Activated CD4-positive, alpha-beta T cell treated with anti-CD3 and anti-CD28 coated beads, Interleukin-2, amount 10 ng/mL, durations not matched to agents 24 days and 14 days (primary cell): ENCODE data around the gene CCNJ. TPM values are rescaled to one million over a fixed set of nuclear protein-coding genes. Genes with fewer than 3 reads are reported as not detected.
"Not testable (repeated sequence)": the region's sequence is repeated elsewhere in the genome, so short reads cannot be mapped to it uniquely, and the experiment has no call there.

Experiments
- DNase-seq: peaks from one replicate; pipeline ENCODE4 v3.0.0; 2022
- H3K27ac Mint-ChIP-seq: one replicate; pipeline ENCODE4 v1.8.0; 2022; ENCODE audit warnings: mild to moderate bottlenecking, mixed read lengths
- H3K27me3 Mint-ChIP-seq: one replicate; pipeline ENCODE4 v1.8.0; 2022; ENCODE audit warnings: mixed read lengths
- H3K36me3 Mint-ChIP-seq: one replicate; pipeline ENCODE4 v1.8.0; 2022; ENCODE audit warnings: low read depth, mild to moderate bottlenecking, mixed read lengths
- H3K4me1 Mint-ChIP-seq: one replicate; pipeline ENCODE4 v1.8.0; 2021; ENCODE audit warnings: mixed read lengths
- H3K4me3 Mint-ChIP-seq: one replicate; pipeline ENCODE4 v1.8.0; 2022; ENCODE audit warnings: mild to moderate bottlenecking, moderate library complexity, mixed read lengths
- H3K9me3 Mint-ChIP-seq: one replicate; pipeline ENCODE4 v1.8.0; 2021; ENCODE audit warnings: mixed read lengths
- intact Hi-C: fragments of 100-400 bp; cut with micrococcal nuclease; formaldehyde crosslinking; loops from one replicate; pipeline ENCODE4 v1.15.1; 2023
- total RNA-seq: library from RNA; stranded (reverse); gene quantifications from 2 replicates; pipeline ENCODE4 v1.2.3, GENCODE V29; 2022

The CCNJ gene
- total RNA-seq, 1 donor from 2014 or later: 9.3 TPM

GRCh38 chr10:96043893-96044715 lies 721 bp downstream of the CCNJ start:
- Mint-ChIP-seq H3K27me3 (no peaks in the 10 kb centered on the region), H3K4me1 (peaks cover 42% of the 10 kb centered on the region), H3K9me3 (no peaks in the 10 kb centered on the region), H3K4me3 (peak overlapping the region; percentile 96), H3K36me3 (peaks cover 27% of the 10 kb centered on the region), H3K27ac (peak overlapping the region; percentile 90)
- peak; percentile 85 for DNase-seq
- intact Hi-C loops: loop anchor here (1.0 to 5.0 kb wide), 5 partner anchors 19 to 352 kb away; partner anchors contain the start of genes TCTN3 and ZNF518A

GRCh38 chr10:96044736-96045135 lies 1.4 kb downstream of the CCNJ start:
- no peaks in the 10 kb centered on the region for H3K27me3 Mint-ChIP-seq
- no peaks in the 10 kb centered on the region for H3K9me3 Mint-ChIP-seq
- peak overlapping the region; percentile 90 for H3K27ac Mint-ChIP-seq
- peaks cover 45% of the 10 kb centered on the region for H3K4me1 Mint-ChIP-seq
- H3K4me3 Mint-ChIP-seq: peak overlapping the region; percentile 96
- DNase-seq: no peak
- peaks cover 31% of the 10 kb centered on the region for H3K36me3 Mint-ChIP-seq
- intact Hi-C loops: loop anchor here (1.0 to 5.0 kb wide), 3 partner anchors 28 to 352 kb away; partner anchors contain the start of genes TCTN3 and ZNF518A

DNA sequence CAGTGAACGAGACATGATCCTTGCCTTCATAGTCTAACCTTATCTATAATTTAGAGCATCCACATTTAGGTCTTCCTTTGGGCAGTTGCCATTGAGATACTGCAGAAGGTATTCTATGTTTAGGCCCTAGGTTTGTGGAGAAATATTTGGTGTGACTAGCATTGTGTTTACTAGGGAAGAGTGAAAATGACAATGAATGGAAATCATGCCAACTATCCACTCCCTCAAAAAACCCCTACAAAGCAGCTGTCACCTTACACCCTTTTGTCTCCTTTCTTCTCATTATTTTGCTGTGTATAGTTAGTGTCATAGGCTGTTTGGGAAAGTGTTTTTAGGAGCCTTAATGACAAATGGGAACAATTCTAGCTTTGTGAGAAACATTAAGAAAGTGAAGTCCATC lies 3.2 kb downstream of the CCNJ start:
- no peak for DNase-seq
- no peaks in the 10 kb centered on the region for H3K27me3 Mint-ChIP-seq
- H3K9me3 Mint-ChIP-seq: no peaks in the 10 kb centered on the region
- peaks cover 46% of the 10 kb centered on the region for H3K4me1 Mint-ChIP-seq
- intact Hi-C loops: no loop called here
- no peak overlapping the region for H3K27ac Mint-ChIP-seq
- peaks cover 38% of the 10 kb centered on the region for H3K36me3 Mint-ChIP-seq
- no peak overlapping the region for H3K4me3 Mint-ChIP-seq

GRCh38 chr10:96047004-96047649 lies 3.7 kb downstream of the CCNJ start:
- no peak for DNase-seq
- no peak overlapping the region for H3K27ac Mint-ChIP-seq
- H3K9me3 Mint-ChIP-seq: no peaks in the 10 kb centered on the region
- peaks cover 51% of the 10 kb centered on the region for H3K4me1 Mint-ChIP-seq
- no peaks in the 10 kb centered on the region for H3K27me3 Mint-ChIP-seq
- H3K36me3 Mint-ChIP-seq: peaks cover 43% of the 10 kb centered on the region
- no peak overlapping the region for H3K4me3 Mint-ChIP-seq
- intact Hi-C loops: loop anchor here (1.0 kb wide), 1 partner anchor 140 kb away; the partner anchor contains the start of gene CC2D2B

DNA sequence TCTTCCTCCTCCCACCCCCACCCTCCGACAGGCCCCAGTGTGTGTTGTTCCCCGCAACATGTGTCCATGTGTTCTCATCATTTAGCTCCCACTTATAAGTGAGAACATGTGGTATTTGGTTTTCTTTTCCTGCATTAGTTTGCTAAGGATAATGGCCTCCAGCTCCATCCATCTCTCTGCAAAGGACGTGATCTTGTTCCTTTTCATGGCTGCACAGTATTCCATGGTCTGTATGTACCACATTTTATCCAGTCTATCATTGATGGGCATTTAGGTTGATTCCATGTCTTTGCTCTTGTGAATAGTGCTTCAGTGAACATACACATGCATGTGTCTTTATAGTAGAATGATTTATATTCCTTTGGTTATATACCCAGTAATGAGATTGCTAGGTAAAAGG lies 4.5 kb downstream of the CCNJ start:
- H3K36me3 Mint-ChIP-seq: peaks cover 50% of the 10 kb centered on the region
- not testable (repeated sequence) for DNase-seq, H3K27me3 Mint-ChIP-seq, H3K27ac Mint-ChIP-seq, H3K9me3 Mint-ChIP-seq, H3K4me3 Mint-ChIP-seq
- intact Hi-C loops: loop anchor here (1.0 kb wide), 1 partner anchor 141 kb away; the partner anchor contains the start of gene CC2D2B
- peaks cover 47% of the 10 kb centered on the region for H3K4me1 Mint-ChIP-seq

DNA sequence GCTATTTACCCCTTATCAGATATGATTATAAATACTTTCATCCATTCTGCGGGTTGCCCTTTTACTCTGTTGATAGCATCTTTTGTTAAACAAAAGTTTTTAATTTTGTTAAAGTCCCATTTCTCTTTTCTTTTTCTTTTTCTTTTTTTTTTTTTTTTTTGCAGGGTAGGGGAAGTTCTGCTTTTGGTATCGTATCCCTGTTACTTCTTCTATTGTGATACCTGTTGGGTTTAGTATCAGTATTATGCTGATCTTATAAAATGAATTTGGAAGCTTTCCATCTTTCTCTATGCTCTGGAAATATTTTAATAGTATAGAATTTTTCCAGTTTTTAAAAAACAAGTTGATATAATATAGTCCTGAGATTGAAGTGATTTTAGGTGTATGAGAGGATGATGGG lies 6.0 kb downstream of the CCNJ start:
- no peak for DNase-seq
- no peak overlapping the region for H3K27ac Mint-ChIP-seq
- H3K36me3 Mint-ChIP-seq: peaks cover 57% of the 10 kb centered on the region
- H3K4me1 Mint-ChIP-seq: peaks cover 52% of the 10 kb centered on the region
- H3K4me3 Mint-ChIP-seq: no peak overlapping the region
- no peaks in the 10 kb centered on the region for H3K9me3 Mint-ChIP-seq
- intact Hi-C loops: no loop called here
- H3K27me3 Mint-ChIP-seq: no peaks in the 10 kb centered on the region

- DNase-seq: no peak
- no peaks in the 10 kb centered on the region for H3K9me3 Mint-ChIP-seq
- no peaks in the 10 kb centered on the region for H3K27me3 Mint-ChIP-seq
- peaks cover 22% of the 10 kb centered on the region for H3K4me1 Mint-ChIP-seq
- intact Hi-C loops: no loop called here
- H3K36me3 Mint-ChIP-seq: peaks cover 63% of the 10 kb centered on the region
- H3K4me3 Mint-ChIP-seq: no peak overlapping the region
- H3K27ac Mint-ChIP-seq: no peak overlapping the region
These were observed 10.6 kb downstream of the CCNJ start for GRCh38 chr10:96053985-96054384.

GRCh38 chr10:96056787-96057186 lies 13.4 kb downstream of the CCNJ start:
- no peaks in the 10 kb centered on the region for H3K9me3 Mint-ChIP-seq
- peaks cover 67% of the 10 kb centered on the region for H3K36me3 Mint-ChIP-seq
- DNase-seq: no peak
- intact Hi-C loops: no loop called here
- peaks cover 16% of the 10 kb centered on the region for H3K4me1 Mint-ChIP-seq
- H3K27ac Mint-ChIP-seq: no peak overlapping the region
- no peak overlapping the region for H3K4me3 Mint-ChIP-seq
- no peaks in the 10 kb centered on the region for H3K27me3 Mint-ChIP-seq

DNA sequence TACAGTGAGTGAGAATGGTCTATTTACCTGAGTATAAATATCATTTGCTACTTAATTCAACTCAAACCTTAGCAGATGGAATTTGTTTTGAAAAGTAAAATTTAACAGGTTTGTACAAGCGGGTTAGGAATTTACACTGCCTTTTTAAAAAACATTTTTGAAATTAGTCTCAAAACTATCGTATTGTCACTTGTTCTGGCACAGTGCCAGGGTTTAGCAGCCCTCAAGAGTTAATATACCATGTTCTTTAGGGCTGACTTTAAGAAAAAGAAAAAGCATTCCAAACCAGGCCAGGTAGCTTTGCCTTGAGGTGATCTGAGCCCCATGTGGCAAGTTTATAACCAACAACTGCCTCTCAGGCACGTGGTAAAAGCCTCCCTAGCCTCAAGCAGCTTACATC lies 17.8 kb downstream of the CCNJ start:
- Mint-ChIP-seq H3K9me3 (peaks cover 4% of the 10 kb centered on the region), H3K4me1 (peaks cover 33% of the 10 kb centered on the region), H3K36me3 (peaks cover 69% of the 10 kb centered on the region), H3K27ac (no peak overlapping the region), H3K27me3 (no peaks in the 10 kb centered on the region), H3K4me3 (no peak overlapping the region)
- intact Hi-C loops: no loop called here
- DNase-seq: no peak

DNA sequence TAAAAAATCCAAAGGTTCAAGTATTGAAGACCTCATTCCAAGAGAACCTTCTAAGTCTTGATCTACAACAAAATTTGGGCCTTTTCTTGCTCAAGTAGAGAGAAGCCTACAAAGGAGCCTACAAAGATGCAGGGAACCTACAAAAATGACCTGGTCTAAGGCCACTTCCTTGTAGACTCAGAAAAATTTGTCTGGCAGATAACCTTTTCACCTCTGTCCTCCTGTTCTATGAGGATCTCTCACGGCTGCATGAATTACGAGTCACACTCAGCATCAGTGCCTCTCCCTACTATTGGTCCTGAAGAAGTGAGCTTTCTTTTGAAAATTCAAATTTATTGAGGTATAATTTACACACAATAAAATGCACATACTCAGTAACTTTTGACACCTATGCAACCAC lies 29.3 kb downstream of the CCNJ start:
- H3K4me3 Mint-ChIP-seq: no peak overlapping the region
- peaks cover 27% of the 10 kb centered on the region for H3K4me1 Mint-ChIP-seq
- intact Hi-C loops: loop anchor here (1.0 to 2.0 kb wide), 3 partner anchors 9 to 28 kb away; no protein-coding TSS in a partner anchor
- H3K36me3 Mint-ChIP-seq: peaks cover 11% of the 10 kb centered on the region
- no peaks in the 10 kb centered on the region for H3K9me3 Mint-ChIP-seq
- no peak for DNase-seq
- no peaks in the 10 kb centered on the region for H3K27me3 Mint-ChIP-seq
- no peak overlapping the region for H3K27ac Mint-ChIP-seq

GRCh38 chr10:96073722-96074121 lies 30.3 kb downstream of the CCNJ start:
- intact Hi-C loops: loop anchor here (1.0 to 2.0 kb wide), 3 partner anchors 10 to 29 kb away; no protein-coding TSS in a partner anchor
- Mint-ChIP-seq H3K36me3 (peaks cover 13% of the 10 kb centered on the region), H3K9me3 (peaks cover 3% of the 10 kb centered on the region), H3K27me3 (no peaks in the 10 kb centered on the region), H3K4me3 (peak overlapping the region; percentile 14), H3K4me1 (peaks cover 27% of the 10 kb centered on the region), H3K27ac (peak overlapping the region; percentile 61)
- peak; percentile 67 for DNase-seq

DNA sequence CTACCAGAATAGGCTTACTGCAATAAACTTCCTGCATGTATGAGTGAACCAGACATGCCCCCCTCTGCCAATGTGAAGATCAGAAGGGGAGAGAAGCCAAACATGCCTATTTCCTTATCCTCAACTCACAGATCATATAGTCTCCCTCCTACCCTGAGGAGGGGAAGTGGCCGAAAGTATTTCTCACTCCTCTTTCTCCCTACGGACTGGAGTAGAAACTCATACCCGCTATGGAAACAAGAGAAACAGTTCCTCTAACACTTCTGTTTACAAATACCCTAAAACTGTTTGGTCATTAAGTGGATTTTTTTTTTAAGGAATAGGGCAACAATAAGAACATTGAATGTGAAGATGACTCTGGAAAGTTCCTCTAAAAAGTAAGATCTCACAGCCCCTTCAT lies 31.4 kb downstream of the CCNJ start:
- intact Hi-C loops: no loop called here
- H3K4me3 Mint-ChIP-seq: no peak overlapping the region
- H3K36me3 Mint-ChIP-seq: peaks cover 17% of the 10 kb centered on the region
- no peak for DNase-seq
- H3K4me1 Mint-ChIP-seq: peaks cover 30% of the 10 kb centered on the region
- H3K9me3 Mint-ChIP-seq: peaks cover 5% of the 10 kb centered on the region
- H3K27me3 Mint-ChIP-seq: no peaks in the 10 kb centered on the region
- no peak overlapping the region for H3K27ac Mint-ChIP-seq

- intact Hi-C loops: no loop called here
- Mint-ChIP-seq H3K36me3 (peaks cover 20% of the 10 kb centered on the region), H3K27ac (peak overlapping the region; percentile 27), H3K4me1 (peaks cover 36% of the 10 kb centered on the region), H3K9me3 (peaks cover 5% of the 10 kb centered on the region), H3K27me3 (no peaks in the 10 kb centered on the region), H3K4me3 (no peak overlapping the region)
- no peak for DNase-seq
These were observed 32.6 kb downstream of the CCNJ start for GRCh38 chr10:96075977-96076376.

GRCh38 chr10:96077156-96077555 lies 33.8 kb downstream of the CCNJ start:
- H3K36me3 Mint-ChIP-seq: peaks cover 20% of the 10 kb centered on the region
- H3K27ac Mint-ChIP-seq: no peak overlapping the region
- no peaks in the 10 kb centered on the region for H3K27me3 Mint-ChIP-seq
- H3K9me3 Mint-ChIP-seq: peaks cover 5% of the 10 kb centered on the region
- intact Hi-C loops: no loop called here
- H3K4me3 Mint-ChIP-seq: no peak overlapping the region
- DNase-seq: no peak
- peaks cover 32% of the 10 kb centered on the region for H3K4me1 Mint-ChIP-seq
